ENCODE measurements around the gene SRSF1.

- TF ChIP-seq GATA2 (IDR thresholded peaks at IDR 0.05; ENCODE audit: low read depth, low read length) (no peak), GATA3 (IDR thresholded peaks at IDR 0.05; ENCODE audit: low read depth, low read length) (no peak)
Measured at GRCh38 chr17:57999496-58000017, 7.5 kb downstream of the SRSF1 start.
